Hypothalamus (tissue), 51 donors: ENCODE data around the gene UBE2E2.

Experiments used
- DNase-seq, 51 donors: peaks; one replicate each; lab custom pipeline; 2025; lab: John Stamatoyannopoulos, UW

UBE2E2 gene

DNA sequence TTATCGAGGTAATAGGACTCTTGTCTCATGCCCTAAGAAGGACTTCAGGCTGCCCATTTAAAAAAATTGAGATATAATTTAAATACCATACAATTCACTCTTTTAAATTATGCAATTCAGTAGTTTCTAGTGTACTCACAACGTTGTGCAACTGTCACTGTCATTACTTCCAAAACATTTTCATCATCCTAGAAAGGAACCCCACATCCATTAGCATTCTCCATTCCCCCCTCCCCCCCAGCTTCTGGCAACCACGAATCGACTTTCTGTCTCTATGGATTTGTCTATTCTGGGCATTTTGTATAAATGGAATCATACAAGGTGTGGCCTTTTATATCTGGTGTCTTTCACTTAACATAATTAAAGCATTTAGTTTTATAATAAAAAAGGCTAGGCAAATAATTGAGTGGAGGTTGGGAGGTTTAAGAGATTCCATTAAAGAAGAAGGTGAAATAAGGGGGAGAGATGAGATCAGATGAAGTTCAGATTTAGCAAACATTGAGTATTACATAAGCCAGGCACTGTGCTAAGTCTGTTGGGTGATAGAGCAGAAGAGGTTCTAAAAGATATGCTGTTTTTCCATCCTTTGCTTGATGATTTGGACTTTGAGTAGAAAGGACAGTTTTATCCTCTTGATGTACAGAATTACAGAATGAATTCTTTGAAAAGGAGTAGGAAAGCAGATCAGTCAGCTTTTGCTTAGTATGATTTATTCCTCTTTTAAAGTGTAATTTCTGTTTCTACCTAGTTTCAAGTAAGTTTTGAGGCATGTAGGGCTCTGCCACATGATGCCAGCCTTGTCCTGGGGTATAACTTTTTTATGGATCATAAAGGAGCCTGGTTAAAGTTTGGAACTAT lies 36.3 kb downstream of the UBE2E2 start:
- peak in 1 of 51 donors; percentile 45 for DNase-seq

DNA sequence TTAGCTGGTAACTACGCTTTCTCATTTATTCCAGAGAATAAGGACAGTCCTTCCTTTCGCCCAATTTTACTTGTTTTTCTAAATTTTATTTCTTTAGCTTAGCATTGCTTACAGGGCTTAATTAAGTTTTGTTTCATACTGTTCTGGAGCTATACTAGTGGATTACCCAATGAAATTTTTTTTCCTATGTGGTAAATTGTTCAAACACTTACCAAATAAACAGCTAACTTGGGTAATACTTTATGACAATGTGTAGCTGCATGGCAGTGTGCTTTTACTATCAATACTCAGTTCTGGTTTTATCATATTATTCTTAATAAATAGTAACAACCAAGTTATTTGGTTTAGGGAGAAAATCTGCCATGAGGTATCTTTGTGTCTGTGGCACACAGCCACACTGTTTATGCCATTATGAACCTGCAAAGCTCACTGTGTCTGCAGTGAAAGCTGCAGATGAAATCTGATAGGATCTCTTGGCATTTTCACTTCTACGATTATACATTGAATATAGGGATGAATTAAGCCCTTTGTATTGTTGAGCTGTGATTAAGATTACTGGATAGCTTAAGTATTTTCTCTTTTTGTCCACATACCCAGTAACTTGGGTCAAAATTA lies 37.2 kb downstream of the UBE2E2 start:
- DNase-seq = no peak

GRCh38 chr3:23241256-23241655 lies 38.1 kb downstream of the UBE2E2 start:
- peak in 12 of 51 donors; percentile 1 to 80 (median 22) for DNase-seq

DNA sequence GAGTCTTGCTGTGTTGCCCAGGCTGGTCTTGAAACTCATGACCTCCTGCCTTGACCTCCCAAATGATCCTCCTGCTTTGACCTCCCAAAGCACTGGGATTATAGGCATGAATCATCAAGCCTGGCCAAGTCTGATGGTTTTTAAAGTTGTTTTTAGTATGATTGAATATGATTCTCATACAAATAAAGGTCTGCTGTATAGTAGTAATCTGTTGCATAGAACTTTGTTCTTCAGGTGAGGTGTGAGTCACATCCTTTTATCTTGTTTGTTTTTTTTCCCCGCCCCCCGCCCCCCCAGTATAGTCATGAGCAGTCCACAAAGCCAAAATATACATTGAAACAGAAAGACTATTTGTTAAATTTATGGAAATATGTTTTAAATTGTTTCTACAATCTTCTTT lies 39.0 kb downstream of the UBE2E2 start:
- no peak for DNase-seq

GRCh38 chr3:23244324-23245041 lies 41.4 kb downstream of the UBE2E2 start:
- DNase-seq = no peak

DNA sequence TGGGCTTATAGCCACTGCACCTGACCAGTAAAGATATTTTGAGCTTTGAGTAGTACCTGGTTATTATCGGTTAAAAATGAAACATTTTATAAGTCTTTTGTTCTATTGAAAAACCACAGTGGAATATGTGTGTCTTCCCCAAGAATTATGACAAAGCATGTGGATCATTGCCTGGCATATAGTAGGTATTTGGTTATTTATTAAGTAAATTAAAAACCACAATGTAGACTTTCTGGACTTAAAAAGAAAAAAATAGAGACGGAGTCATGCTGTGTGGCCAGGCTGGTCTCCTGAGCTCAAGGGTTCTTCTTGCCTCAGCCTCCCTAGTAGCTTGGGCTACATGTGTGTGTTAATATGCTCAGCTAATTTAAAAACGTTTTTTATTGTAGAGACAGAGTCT lies 43.5 kb downstream of the UBE2E2 start:
- no peak for DNase-seq

DNA sequence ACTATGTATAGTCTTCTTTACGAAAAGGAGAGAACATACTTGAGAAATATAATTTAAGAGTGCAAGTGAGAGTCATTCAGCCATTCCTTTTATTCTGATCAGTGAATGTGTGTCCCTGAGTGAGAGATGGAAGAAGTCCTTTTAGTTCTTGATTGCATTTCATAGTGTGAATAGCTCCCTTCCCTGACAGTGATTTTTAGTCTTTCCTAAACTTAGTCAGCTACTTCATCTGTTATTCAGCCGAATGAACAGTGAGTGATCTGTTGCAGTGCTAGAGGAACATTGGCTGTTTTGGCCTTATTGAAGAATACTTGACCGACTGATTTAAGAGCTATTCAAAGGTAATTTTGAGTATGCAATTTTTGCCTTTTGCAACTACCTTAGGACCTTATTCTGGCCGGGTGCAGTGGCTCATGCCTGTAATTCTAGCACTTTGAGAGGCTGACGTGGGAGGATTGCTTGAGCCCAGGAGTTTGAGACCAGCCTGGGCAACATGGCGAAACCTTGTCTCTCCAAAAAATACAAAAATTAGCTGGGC lies 45.5 kb downstream of the UBE2E2 start:
- DNase-seq = no peak

DNA sequence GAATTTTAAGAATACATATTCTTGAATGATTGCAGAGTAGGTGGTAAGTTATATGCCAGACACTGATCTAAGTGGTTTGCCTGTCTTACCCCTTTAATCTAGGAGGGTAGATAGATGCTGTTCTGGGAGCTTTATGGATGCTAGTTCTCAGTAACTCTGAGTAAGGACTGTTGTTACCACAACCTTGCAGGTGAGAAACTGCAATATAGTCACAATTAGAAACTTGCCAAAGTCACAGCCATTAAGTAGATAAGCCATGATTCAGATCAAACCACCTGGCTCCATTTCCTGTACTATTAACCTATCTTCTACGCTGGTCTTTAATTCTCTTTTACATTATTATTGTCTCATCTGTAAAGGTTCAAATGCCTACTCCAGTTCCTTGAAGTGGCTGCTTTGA lies 46.8 kb downstream of the UBE2E2 start:
- no peak for DNase-seq

DNA sequence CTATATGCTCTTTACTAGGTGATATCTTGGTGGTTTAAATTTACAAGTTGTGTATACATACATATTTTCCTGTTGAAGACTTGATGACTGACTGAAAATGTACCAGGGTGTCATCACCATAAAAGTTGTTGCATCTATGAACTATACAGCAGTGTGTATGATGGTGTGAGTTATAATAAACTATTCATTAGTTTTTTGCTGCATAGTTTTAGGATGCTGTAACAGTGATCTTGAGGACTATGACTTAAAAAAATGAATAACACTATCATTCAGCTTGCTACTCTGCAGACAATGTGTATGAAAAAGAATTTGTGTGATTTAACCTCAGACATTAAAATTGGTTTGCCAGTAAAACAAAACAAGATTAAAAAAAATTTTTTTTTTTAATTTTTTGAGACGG lies 49.0 kb downstream of the UBE2E2 start:
- no peak for DNase-seq

GRCh38 chr3:23253214-23253613 lies 50.1 kb downstream of the UBE2E2 start:
- no peak for DNase-seq

DNA sequence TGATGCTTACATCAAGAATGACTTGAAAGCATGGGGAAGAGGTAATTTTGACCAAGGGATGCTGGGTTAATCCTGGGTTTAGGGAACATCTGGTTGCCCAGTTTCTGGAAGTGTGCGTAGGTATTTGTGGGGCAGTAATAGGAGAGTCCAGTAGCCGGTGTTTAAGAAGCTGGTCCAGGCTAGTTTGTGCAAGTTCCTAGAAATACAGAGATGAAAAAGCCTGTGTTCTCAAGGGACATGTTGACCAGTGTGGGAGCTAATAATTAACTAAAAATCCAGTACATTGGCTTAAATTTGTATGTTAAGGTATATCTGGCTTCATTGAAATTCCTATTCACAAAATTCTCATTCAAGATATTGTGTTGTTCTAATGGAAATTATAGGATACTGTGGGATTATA lies 51.2 kb downstream of the UBE2E2 start:
- DNase-seq = no peak

GRCh38 chr3:23254835-23255234 lies 51.7 kb downstream of the UBE2E2 start:
- DNase-seq = no peak

- no peak for DNase-seq
Observed at GRCh38 chr3:23256741-23257435, 53.8 kb downstream of the UBE2E2 start.

DNA sequence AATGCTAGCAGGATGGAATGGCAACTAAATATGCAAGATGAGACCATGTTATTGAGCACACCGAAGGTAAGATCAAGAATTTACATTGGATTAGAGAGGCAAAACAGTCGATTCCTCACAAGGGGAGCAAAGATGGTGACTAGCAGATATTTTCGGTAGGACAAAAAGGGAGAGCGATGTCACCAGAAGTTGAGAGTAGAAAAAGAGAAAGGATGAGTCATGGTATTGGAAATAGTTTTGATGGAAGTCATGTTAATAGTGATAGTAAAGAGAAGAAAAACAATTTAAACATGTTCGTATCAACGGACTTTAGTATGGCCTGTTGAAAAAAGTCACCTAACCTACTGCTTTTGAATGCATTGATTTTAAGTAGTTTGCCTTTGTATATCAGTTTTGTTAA lies 55.0 kb downstream of the UBE2E2 start:
- no peak for DNase-seq

DNA sequence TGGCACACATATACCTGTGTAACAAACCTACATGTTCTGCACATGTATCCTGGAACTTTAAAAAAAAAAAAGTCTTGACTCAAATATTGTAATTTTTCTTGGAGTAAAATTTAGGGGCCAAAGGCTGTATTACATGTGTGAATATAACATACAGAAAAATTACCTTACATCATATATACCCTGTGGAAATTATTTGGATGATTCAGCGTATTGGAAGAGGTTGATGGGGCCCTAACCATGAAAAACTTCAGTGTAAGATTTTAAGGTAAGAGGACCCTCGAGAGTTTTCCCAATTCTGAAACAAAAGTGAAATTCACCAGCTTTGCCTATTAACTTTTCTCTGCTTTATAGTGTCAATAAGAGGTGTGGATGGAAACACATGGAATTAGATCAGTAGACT lies 56.4 kb downstream of the UBE2E2 start:
- DNase-seq = no peak

- DNase-seq = no peak
Observed at GRCh38 chr3:23262766-23263165, 59.6 kb downstream of the UBE2E2 start.

DNA sequence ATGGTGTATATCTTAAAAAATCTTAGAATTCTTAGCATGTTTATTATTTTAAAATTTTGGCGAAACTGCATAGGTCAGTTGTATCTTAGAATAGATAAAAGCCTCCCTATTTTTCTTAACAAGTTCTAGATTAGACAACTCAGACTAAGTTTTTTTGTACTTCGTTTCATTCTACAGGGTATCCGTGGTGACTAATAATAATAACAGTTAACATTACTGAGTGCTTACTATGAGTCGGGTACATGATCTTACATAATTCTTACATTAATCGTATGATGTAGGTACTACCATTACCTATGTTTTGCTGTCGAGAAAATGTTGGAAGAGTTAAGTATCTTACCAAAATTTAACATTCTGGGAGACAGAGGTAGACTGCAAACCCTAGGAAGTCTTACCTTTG lies 60.7 kb downstream of the UBE2E2 start:
- DNase-seq = no peak

GRCh38 chr3:23264413-23264812 lies 61.3 kb downstream of the UBE2E2 start:
- no peak for DNase-seq

DNA sequence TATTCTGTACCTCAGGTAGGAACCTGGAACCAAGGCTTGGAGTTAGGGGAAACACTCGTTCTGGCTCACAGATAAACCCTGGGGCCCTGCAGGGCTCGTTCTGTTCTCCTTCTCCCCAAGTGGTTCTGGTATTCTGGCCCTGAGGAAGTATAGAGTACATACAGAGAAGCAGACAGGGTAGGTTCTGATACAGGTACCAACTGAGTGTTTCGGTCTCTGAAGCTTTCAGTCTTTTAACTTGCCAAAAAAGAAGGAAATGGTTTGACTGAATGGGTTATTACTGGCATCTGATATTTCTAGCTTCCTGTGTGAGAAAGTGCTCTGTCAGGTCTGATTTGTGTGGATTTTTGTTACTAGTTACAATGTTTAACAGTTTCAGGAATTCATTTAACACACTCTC lies 67.3 kb downstream of the UBE2E2 start:
- no peak for DNase-seq

DNA sequence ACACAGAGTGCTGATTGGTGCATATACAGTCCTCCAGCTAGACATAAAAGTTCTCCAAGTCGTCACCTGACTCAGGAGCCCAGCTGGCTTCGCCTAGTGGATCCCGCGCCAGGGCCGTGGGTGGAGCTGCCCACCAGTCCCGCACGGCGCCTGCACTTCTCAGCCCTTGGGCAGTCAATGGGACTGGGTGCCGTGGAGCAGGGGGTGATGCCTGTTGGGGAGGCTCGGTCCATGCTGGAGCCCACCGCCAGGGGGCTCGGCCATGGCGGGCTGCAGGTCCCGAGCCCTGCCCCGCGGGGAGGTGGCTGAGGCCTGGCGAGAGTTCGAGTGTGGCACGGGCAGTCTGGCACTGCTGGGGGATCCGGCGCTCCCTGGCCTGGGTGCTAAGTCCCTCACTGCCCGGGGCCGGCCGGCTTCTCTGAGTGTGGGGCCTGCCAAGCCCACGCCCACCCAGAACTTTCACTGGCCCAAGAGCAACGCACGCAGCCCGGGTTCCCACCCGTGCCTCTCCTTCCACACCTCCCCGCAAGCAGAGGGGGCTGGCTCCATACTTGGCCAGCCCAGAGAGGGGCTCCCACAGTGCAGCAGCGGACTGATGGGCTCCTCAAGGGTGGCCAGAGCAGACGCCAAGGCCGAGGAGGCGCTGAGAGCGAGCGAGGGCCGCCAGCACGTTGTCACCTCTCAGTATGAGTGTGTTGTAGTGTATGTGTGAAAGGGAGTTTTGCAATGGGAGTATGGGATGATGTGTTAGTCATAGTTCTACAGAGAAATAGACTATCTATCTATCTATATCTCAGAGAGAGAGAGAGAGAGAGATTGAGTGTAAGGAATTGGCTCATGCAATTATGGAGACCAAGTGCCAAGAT lies 69.0 kb downstream of the UBE2E2 start:
- DNase-seq = no peak
